Measurements from ENCODE around the gene ATP5MC2.
"Not testable (repeated sequence)": the region's sequence is repeated elsewhere in the genome, so short reads cannot be mapped to it uniquely, and the experiment has no call there.

ATP5MC2 gene

GRCh38 chr12:53675701-53676607 is at the start of gene ATP5MC2:
ATP5MC2 (minus strand) TSS chr12:53676083; CDS start chr12:53672614, 3,469 bp downstream.
- DNase-seq, result peak; percentile 98

DNA sequence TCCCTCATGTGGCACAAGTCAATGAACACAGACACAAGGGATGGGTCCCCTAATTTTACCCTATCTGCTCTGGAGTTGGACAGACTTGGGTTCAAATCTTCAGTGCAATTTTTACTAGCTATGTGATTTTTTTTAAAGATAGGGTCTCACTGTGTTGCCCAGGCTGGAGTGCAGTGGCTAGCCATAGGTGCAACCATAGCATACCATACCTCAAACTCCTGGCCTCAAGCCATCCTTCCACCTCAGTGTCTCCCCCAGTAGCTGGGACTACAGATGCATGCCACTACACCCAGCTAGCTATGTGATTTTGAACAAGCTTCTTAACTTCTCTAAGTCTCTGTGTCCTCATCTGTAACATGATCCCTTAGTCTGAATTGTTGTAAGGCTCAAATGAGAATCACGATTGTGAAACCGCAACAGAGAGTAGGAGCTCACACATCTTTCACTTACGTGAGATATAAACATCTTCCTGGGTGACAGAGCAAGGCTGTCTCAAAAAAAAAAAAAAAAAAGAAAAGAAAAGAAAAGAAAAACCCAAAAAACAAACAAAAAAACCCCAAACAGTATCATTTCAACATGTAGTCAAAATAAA is 46.7 kb upstream of the ATP5MC2 start:
- no peak for DNase-seq

DNA sequence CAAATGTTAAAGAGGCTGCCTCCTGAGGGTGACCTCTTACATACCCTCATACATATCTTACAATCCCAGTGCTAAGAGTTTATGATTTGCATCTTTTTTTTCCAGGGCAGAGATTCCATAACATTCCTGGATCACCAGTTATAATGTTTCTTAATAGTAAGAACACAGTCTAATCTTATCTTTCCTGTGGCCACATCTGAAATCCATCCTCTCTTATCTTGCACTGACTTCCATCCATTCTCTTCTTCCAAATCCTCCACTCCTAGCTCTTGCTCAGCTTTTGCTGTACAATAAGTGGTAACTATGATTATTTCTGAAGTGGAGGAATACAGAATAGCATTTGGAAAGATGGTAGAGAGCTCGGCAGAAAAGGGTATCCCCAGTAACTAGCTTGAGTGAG is 45.1 kb upstream of the ATP5MC2 start:
- no peak for DNase-seq

GRCh38 chr12:53719649-53720048 is 43.8 kb upstream of the ATP5MC2 start:
- DNase-seq, result no peak

- DNase-seq, result not testable (repeated sequence)
Measured at GRCh38 chr12:53718567-53718966, 42.7 kb upstream of the ATP5MC2 start.

- no peak for DNase-seq
Measured at GRCh38 chr12:53717319-53717718, 41.4 kb upstream of the ATP5MC2 start.

DNA sequence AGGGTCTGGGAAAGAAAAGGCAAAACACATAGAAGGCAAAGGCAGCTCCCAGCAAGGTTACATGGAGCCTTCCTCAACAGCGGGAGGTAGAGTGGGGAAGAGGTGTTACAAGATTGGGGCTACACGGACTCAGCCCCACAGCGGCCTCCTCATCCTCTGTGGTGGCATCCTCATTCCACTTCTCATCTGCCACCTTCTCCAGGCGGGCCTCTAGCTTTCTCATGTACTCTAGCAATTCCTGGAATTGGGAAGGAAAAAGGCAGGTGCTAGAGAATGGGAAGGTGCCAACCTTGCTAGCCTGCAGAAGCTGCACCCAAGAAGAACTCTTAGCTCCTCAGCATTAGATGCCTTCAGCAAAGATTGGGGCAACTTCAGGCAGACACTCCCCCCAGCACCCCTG is 38.1 kb upstream of the ATP5MC2 start:
- no peak for DNase-seq

- DNase-seq, result no peak
Measured at GRCh38 chr12:53713516-53713915, 37.6 kb upstream of the ATP5MC2 start.

- no peak for DNase-seq
Measured at GRCh38 chr12:53712059-53712643, 36.3 kb upstream of the ATP5MC2 start.

GRCh38 chr12:53710091-53710490 is 34.2 kb upstream of the ATP5MC2 start:
- DNase-seq, result no peak

DNA sequence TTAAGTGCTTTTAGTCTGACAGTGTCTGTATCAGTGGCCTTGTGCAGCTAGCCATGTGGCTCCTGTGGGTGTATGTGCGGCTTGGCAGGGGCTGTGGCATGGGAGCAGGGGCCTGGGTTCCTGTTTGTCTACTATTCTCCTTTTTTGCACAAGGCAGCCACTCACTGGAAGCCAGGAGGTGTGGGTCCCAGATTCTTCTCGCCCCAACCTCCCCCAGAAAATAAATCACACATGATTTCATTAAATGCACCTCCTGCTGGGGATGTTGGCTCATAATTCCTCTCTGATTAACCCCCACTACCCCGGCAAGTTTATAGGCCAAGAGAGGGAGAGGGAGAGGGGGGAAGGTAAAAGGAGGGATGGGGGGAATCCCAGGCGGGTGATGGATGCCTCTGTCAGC is 33.8 kb upstream of the ATP5MC2 start:
- no peak for DNase-seq

- no peak for DNase-seq
Measured at GRCh38 chr12:53706080-53706479, 30.2 kb upstream of the ATP5MC2 start.

GRCh38 chr12:53703756-53704155 is 27.9 kb upstream of the ATP5MC2 start:
- DNase-seq, result no peak

GRCh38 chr12:53701518-53702264 is 25.8 kb upstream of the ATP5MC2 start:
- DNase-seq, result no peak

DNA sequence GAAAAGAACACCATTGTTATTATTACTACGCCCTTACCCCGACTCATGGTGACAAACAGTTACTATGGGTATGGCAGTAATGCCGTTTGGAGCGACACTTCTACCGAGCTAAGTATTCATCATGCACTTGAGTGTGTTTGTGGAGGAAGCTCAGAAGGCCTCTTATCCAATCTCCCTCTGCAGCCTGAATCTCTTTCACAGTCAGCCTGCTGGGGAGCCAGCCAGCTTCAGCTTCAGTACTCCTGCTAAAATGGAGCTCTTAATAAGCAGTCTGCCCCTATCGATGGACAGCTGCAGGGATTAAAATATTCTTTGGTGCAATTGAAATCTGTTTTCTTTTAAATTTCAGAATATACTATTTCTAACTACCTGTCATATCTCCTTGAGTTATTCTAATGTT is 24.7 kb upstream of the ATP5MC2 start:
- no peak for DNase-seq

DNA sequence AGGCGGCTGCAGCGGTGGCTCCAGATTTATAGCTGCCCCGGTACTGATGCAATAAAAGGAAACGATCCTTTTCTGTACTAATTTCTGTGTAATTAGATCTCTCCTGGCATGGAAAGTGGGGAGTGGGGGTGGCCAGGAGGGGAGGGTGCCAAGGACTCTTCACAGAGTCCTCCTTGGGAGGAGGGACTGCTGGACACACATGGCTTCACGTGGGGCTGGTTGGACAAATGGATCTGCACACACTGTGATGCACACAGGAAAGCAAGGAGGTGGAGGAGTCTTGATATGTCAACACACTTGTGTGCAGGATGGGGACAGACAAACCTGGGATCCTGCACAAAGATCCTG is 23.8 kb upstream of the ATP5MC2 start:
- no peak for DNase-seq

DNA sequence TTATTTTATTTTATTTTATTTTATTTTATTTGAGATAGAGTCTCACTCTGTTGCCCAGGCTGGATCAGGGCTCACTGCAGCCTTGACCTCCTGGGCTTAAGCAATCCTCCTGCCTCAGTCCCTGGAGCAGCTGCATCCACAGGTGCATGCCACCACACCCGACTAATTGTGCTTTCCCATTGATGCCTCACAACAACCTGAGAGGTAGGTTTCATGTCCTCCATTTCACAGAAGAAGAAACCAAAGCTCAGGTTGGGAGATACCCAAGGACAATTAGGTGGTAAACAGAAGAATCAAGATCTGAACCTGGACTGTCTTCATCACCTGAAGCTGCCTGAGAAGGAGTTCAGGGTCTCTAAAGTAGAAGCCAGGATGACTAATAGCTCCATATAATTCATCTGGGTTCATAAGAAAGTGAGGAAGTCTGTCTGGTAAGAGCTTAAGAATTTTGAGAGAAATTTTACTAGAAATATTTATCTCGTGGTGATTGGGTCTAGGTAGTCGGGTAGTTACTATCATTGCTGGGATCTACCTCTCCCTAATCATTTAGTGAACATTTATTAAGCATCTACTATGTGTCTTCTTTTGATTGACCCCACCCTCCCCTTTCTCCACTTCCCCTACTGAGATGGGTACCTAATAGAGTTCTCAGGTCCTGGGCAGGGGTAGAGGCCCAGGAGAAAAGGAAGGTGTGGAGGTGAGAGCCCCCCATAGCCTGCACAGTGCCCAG is 23.2 kb upstream of the ATP5MC2 start:
- no peak for DNase-seq

GRCh38 chr12:53696655-53697331 is 20.9 kb upstream of the ATP5MC2 start:
- DNase-seq, result no peak

DNA sequence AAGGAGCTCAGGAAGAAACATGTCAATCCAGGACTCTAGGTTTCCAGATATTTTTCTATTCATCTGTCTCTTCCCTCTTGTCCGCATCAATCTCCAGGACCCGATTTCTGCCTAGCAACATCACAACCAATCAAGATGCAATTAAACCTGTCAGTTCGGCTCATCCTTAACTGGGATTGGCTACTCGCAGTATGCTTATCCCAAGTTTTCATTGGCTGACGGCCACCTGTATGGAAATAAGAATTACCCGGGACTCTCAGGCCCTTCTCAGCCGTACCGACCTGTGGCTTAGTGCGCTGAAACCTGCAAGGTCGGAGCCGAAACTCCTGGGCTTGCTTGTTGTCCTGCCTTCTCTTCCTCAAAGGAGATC is 20.4 kb upstream of the ATP5MC2 start:
- peak; percentile 80 for DNase-seq

DNA sequence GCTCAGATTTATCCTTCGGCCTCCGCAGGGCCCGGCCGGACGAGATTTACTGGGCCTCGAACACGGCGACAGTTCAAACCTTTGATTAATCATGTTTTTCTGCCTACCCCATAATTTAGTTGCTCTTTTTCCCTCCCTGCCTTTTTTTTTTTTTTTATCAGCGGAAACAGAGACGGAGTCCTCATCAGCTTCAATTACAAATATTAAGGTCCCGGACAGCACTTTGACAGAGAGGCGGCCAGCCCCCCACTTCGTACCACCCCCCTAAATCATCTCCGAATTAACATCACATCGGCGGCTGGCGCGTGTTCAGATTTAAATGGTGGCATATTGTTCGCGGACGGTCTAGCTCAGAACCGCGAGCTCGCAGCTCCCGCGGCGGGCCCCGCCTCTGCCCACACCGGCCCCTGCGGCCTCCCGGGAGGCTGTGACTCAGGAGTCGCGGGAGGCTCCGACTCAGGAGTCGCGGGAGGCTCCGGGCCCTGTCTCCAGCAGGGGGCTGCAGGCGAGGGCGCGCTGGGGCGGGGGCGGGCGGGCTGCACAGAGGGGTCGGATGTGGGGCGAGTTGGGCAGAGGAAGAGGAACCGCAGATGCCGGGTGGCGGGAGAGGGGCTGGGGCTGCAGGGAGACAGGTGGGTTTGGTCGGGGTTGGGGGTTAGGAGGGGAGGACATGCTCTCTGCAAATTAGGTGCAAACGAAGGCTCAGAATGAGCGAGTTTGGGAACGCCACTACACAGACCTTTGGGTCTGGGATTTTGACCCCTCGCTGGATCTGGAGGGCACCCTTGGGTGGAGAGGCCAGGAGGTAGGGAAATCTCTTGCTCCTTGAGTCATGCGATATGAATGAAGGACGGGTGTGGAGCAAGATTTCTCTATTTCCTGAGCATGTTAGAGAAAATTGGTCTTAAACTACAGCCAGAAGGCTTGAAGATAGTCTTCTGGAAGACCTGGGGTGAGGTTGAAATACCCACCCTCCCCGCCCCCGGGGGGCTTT is 19.6 kb upstream of the ATP5MC2 start:
- no peak for DNase-seq

DNA sequence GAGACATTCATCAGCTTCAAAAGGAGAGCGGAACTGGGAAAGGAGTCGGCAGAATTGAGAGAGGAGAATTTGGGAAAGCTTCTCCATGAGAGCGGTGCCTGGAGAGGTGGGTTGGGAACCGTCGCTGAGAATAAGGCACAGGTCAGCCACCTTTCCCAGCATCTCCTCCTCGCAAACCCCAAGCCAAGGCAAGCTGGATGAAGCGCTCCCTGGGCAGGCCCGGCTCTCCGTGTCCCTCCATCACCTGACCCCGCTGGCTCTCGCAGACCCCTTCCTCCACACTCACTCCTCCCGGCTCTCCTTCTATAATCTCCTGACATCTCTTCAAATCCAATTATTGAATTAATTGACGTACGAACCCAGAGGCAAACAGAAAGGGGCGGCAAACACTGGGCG is 18.9 kb upstream of the ATP5MC2 start:
- DNase-seq, result no peak
